Fibroblast of gingiva (primary cell): ENCODE measurements around the gene HDAC5.
A peak's percentile ranks its signal among the peaks of the same experiment; 100 is the strongest.
"Not testable (repeated sequence)": the region's sequence is repeated elsewhere in the genome, so short reads cannot be mapped to it uniquely, and the experiment has no call there.

Experiments used
- DNase-seq: peaks from one replicate; pipeline ENCODE4 v3.0.0-alpha.2; 2011; ENCODE audit warnings: low read depth

HDAC5 gene

GRCh38 chr17:44110823-44111633 is 12.4 kb downstream of the HDAC5 start:
- DNase-seq: peak; percentile 94

- DNase-seq: no peak
Measured at GRCh38 chr17:44110011-44110686, 13.3 kb downstream of the HDAC5 start.

GRCh38 chr17:44109312-44109630 is 14.2 kb downstream of the HDAC5 start:
- DNase-seq: no peak

GRCh38 chr17:44108440-44109311 is 14.8 kb downstream of the HDAC5 start:
- peak; percentile 98 for DNase-seq

- DNase-seq: no peak
Measured at GRCh38 chr17:44106801-44107200, 16.6 kb downstream of the HDAC5 start.

- DNase-seq: no peak
Measured at GRCh38 chr17:44105941-44106340, 17.5 kb downstream of the HDAC5 start.

GRCh38 chr17:44105483-44105882 is 18.0 kb downstream of the HDAC5 start:
- no peak for DNase-seq

- DNase-seq: no peak
Measured at GRCh38 chr17:44102849-44103622, 20.4 kb downstream of the HDAC5 start.

GRCh38 chr17:44101858-44102257 is 21.6 kb downstream of the HDAC5 start:
- DNase-seq: not testable (repeated sequence)

GRCh38 chr17:44097110-44097958 is 26.1 kb downstream of the HDAC5 start:
- DNase-seq: peak; percentile 80

- peak; percentile 86 for DNase-seq
Measured at GRCh38 chr17:44095647-44096496, 27.6 kb downstream of the HDAC5 start.

- no peak for DNase-seq
Measured at GRCh38 chr17:44095388-44095646, 28.1 kb downstream of the HDAC5 start.

GRCh38 chr17:44094701-44095387 is 28.6 kb downstream of the HDAC5 start:
- DNase-seq: no peak

GRCh38 chr17:44093231-44093900 is 30.1 kb downstream of the HDAC5 start:
- no peak for DNase-seq

- no peak for DNase-seq
Measured at GRCh38 chr17:44092051-44092450, 31.4 kb downstream of the HDAC5 start.

GRCh38 chr17:44091200-44091997 is 32.0 kb downstream of the HDAC5 start:
- no peak for DNase-seq

- DNase-seq: no peak
Measured at GRCh38 chr17:44088254-44088653, 35.2 kb downstream of the HDAC5 start.

- DNase-seq: no peak
Measured at GRCh38 chr17:44087319-44087718, 36.1 kb downstream of the HDAC5 start.
